NT2/D1 (cell line): ENCODE results near the gene GAS6.

Experiments used
- SUZ12 ChIP-seq: IDR thresholded peaks from 2 replicates; pipeline ENCODE4 v1.6.1; 2011; ENCODE audit not compliant: insufficient read length, insufficient read depth; ENCODE audit errors: extremely low read depth
- ZNF274 ChIP-seq: IDR thresholded peaks from 2 replicates; pipeline ENCODE4 v1.6.1; 2011; ENCODE audit warnings: mild to moderate bottlenecking, low read depth, low read length

GRCh38 chr13:113887700-113888201 lies 23.9 kb upstream of the GAS6 start:
- TF ChIP-seq ZNF274 (no peak), SUZ12 (no peak)
